Endothelial cell of umbilical vein (primary cell): ENCODE results near the gene CRIM1. TPM values are rescaled to one million over a fixed set of nuclear protein-coding genes. Genes with fewer than 3 reads are reported as not detected.

ENCODE experiments used
- BruUV-seq: library from RNA; stranded (reverse); fragments of 400-500 nt; replicated peaks from 2 replicates; lab custom pipeline; 2021; lab: Mats Ljungman, UMichigan
- CTCF ChIA-PET: fragments of 300-600, 350-600 bp; sonication (Branson Sonifier 250); formaldehyde crosslinking; loops from one replicate; lab custom pipeline; 2021; ENCODE audit warnings: antibody characterized with exemption, inconsistent platforms; lab: Charles Lee
- POLR2A ChIA-PET: fragments of 300-600, 350-600 bp; sonication (Branson Sonifier 250); formaldehyde crosslinking; loops from one replicate; lab custom pipeline; 2021; ENCODE audit warnings: antibody characterized with exemption, inconsistent platforms; lab: Charles Lee
- DNase-seq: peaks from one replicate; pipeline ENCODE4 v3.0.0-alpha.2; 2011; ENCODE audit warnings: low read depth, low spot score
- FAIRE-seq: peaks from 2 replicates; lab custom pipeline; 2011; peaks lifted over from hg19 to GRCh38; lab: Jason Lieb, UNC
- H2AFZ ChIP-seq: 2 replicates; pipeline ENCODE4 v1.6.0; 2012; ENCODE audit warnings: low read depth, low read length, control low read depth, inconsistent platforms
- H3K27ac ChIP-seq: 2 replicates; pipeline ENCODE4 v1.5.1; 2011; ENCODE audit warnings: low read depth, mild to moderate bottlenecking, control low read depth, low read length, moderate library complexity; ENCODE audit not compliant: insufficient read depth
- H3K27me3 ChIP-seq, 2 experiments: 2 replicates each; pipeline versions ENCODE4 v1.6.0 to v1.6.1; 2011; ENCODE audit warnings: low read length in 2 of 2, mixed read lengths in 1 of 2; ENCODE audit not compliant: control insufficient read depth in 2 of 2, insufficient read depth in 2 of 2
- H3K36me3 ChIP-seq, 2 experiments: 2 replicates in 1 of 2; 3 replicates in 1 of 2; pipeline ENCODE4 v1.5.1; 2011; ENCODE audit warnings: low read length in 2 of 2, mild to moderate bottlenecking in 1 of 2, moderate library complexity in 1 of 2; ENCODE audit not compliant: control insufficient read depth in 2 of 2, insufficient read depth in 2 of 2; ENCODE audit errors: extremely low read depth in 1 of 2
- H3K4me1 ChIP-seq: 3 replicates; pipeline ENCODE4 v1.5.1; 2011; ENCODE audit warnings: mild to moderate bottlenecking, low read length; ENCODE audit not compliant: control insufficient read depth, insufficient read depth; ENCODE audit errors: extremely low read depth
- H3K4me2 ChIP-seq: 2 replicates; pipeline ENCODE4 v1.6.1; 2011; ENCODE audit warnings: low read length, control low read depth, mixed read lengths; ENCODE audit not compliant: insufficient read depth
- H3K4me3 ChIP-seq, 3 experiments: fragments of 200-600 bp in 1 of 3; sonication (generic), shearing (Covaris generic) in 1 of 3; replicated peaks in 1 of 3; 2 replicates each; pipeline ENCODE4 v1.5.1; 2011 to 2016; ENCODE audit warnings: control low read depth in 3 of 3, low read length in 3 of 3, mild to moderate bottlenecking in 2 of 3, inconsistent platforms in 1 of 3, low read depth in 1 of 3, moderate library complexity in 1 of 3; ENCODE audit not compliant: insufficient read depth in 1 of 3
- H3K79me2 ChIP-seq: 2 replicates; pipeline ENCODE4 v1.6.0; 2012; ENCODE audit warnings: low read length, inconsistent platforms; ENCODE audit not compliant: control insufficient read depth, insufficient read depth
- H3K9ac ChIP-seq: replicated peaks from 2 replicates; pipeline ENCODE3; 2011; ENCODE audit warnings: low read length, control low read depth; ENCODE audit not compliant: insufficient read depth; ENCODE audit errors: extremely low read depth
- H3K9me1 ChIP-seq: replicated peaks from 3 replicates; pipeline ENCODE4 v1.6.0; 2011; ENCODE audit warnings: mild to moderate bottlenecking, low read length; ENCODE audit not compliant: control insufficient read depth, insufficient read depth; ENCODE audit errors: extremely low read depth
- H3K9me3 ChIP-seq: replicated peaks from 2 replicates; pipeline ENCODE4 v1.5.1; 2012; ENCODE audit warnings: low read length, inconsistent platforms; ENCODE audit not compliant: control insufficient read depth, insufficient read depth
- H4K20me1 ChIP-seq: replicated peaks from 2 replicates; pipeline ENCODE3; 2011; ENCODE audit warnings: mild to moderate bottlenecking, low read length; ENCODE audit not compliant: control insufficient read depth, insufficient read depth; ENCODE audit errors: extremely low read depth
- CTCF ChIP-seq, 2 donors: IDR thresholded peaks; 1 replicate in 1 of 2; 2 replicates in 1 of 2; pipeline ENCODE4 v1.5.1; 2011; ENCODE audit warnings: low read length in 2 of 2, mild to moderate bottlenecking in 2 of 2, moderate library complexity in 2 of 2, control low read depth in 1 of 2, inconsistent platforms in 1 of 2, low read depth in 1 of 2; ENCODE audit not compliant: insufficient read depth in 1 of 2; ENCODE audit errors: extremely low read depth in 1 of 2
- EZH2 ChIP-seq: IDR thresholded peaks from 2 replicates; pipeline ENCODE4 v1.6.1; 2012; ENCODE audit warnings: borderline replicate concordance, low read depth, mild to moderate bottlenecking, moderate library complexity, low read length, inconsistent platforms; ENCODE audit not compliant: severe bottlenecking
- FOS ChIP-seq: IDR thresholded peaks from 2 replicates; pipeline ENCODE4 v1.6.1; 2011; ENCODE audit warnings: mild to moderate bottlenecking, low read length, moderate library complexity, borderline replicate concordance; ENCODE audit not compliant: insufficient read depth
- GATA2 ChIP-seq: IDR thresholded peaks from 2 replicates; pipeline ENCODE4 v1.7.0; 2011; ENCODE audit warnings: low read depth, mild to moderate bottlenecking, moderate library complexity, mixed read lengths, low read length; ENCODE audit not compliant: insufficient read length, insufficient read depth
- JUN ChIP-seq: IDR thresholded peaks from 2 replicates; pipeline ENCODE4 v1.6.1; 2011; ENCODE audit warnings: borderline replicate concordance, low read depth; ENCODE audit not compliant: insufficient read length, insufficient read depth
- MAX ChIP-seq: IDR thresholded peaks from 2 replicates; pipeline ENCODE4 v1.6.1; 2011; ENCODE audit not compliant: insufficient read depth, insufficient read length
- MYC ChIP-seq: IDR thresholded peaks from one replicate; pipeline ENCODE4 v1.6.1; 2011; ENCODE audit warnings: mild to moderate bottlenecking, low read depth, low read length
- POLR2A ChIP-seq: IDR thresholded peaks from 2 replicates; pipeline ENCODE4 v1.6.1; 2012; ENCODE audit warnings: low read depth, mild to moderate bottlenecking, control low read depth, low read length
- POLR2AphosphoS5 ChIP-seq: IDR thresholded peaks from 2 replicates; pipeline ENCODE4 v1.6.1; 2012; ENCODE audit warnings: low read depth, mild to moderate bottlenecking, control low read depth, low read length, moderate library complexity; ENCODE audit not compliant: insufficient read depth
- dilution Hi-C: fragments of 300-500 bp; cut with MboI; formaldehyde crosslinking; loops from one replicate; pipeline ENCODE4 v1.15.0; 2019; ENCODE audit warnings: low sequenced_read_pairs; ENCODE audit not compliant: extremely low pct_ligation_motif_present
- intact Hi-C: fragments of 100-400 bp; cut with micrococcal nuclease; formaldehyde crosslinking; loops from one replicate; pipeline ENCODE4 v1.10.0; 2022
- polyA plus RNA-seq, 4 experiments: library from polyadenylated mRNA; depleted of rRNA in 3 of 4; stranded (reverse) in 3 of 4; unstranded in 1 of 4; fragments of >200 nt; gene quantifications; 2 replicates each; pipeline versions ENCODE4 v1.2.1 to v1.2.3, GENCODE V29; 2011 to 2012; ENCODE audit warnings: missing spikeins in 1 of 4
- total RNA-seq: library from RNA; stranded (reverse); gene quantifications from 2 replicates; pipeline ENCODE4 v1.2.3, GENCODE V29; 2021

The CRIM1 gene
- total and polyA plus RNA-seq, 2 donors (not counting 3 experiments of a cell fraction or from before 2014, with no cell fraction given) = 422 to 649 TPM

- dilution Hi-C loops = no loop called here
- Histone ChIP-seq H3K9me3 (no peaks in the 10 kb centered on the region), H3K27me3 (no peaks in the 10 kb centered on the region), H3K4me1 (peaks cover 16% of the 10 kb centered on the region), H3K36me3 (peaks cover 43 to 45% of the 10 kb centered on the region in 2 experiments), H3K9me1 (no peaks in the 10 kb centered on the region), H3K4me2 (no peak overlapping the region), H3K79me2 (peaks cover 35% of the 10 kb centered on the region), H2AFZ (no peak overlapping the region), H3K27ac (peak overlapping the region; percentile 3), H3K9ac (no peak overlapping the region), H4K20me1 (no peaks in the 10 kb centered on the region), H3K4me3 (no peak overlapping the region)
- BruUV-seq = no TSS peak
- DNase-seq (no peak), FAIRE-seq (no peak)
- ChIA-PET CTCF (interaction anchor here (0.8 to 1.7 kb wide), 5 partner anchors 9 to 257 kb away, joined by 3 to 8 read pairs (median 3); no protein-coding TSS in a partner anchor), POLR2A (no interaction called here)
- intact Hi-C loops = no loop called here
- TF ChIP-seq FOS (no peak), MYC (no peak), POLR2A (no peak), MAX (no peak), GATA2 (no peak), JUN (no peak), CTCF (IDR thresholded peaks at IDR 0.05; ENCODE audit: extremely low read depth in 1 of 2, insufficient read depth in 1 of 2, low read depth in 1 of 2, low read length in 2 of 2) (no peak), EZH2 (no peak), POLR2AphosphoS5 (no peak)
Observed at GRCh38 chr2:36528274-36528673, 172.7 kb downstream of the CRIM1 start.
